ENCODE data around the gene HARBI1. TPM values are rescaled to one million over a fixed set of nuclear protein-coding genes. Genes with fewer than 3 reads are reported as not detected.

The HARBI1 gene
- total RNA-seq, 1 donor from 2014 or later: 1.5 TPM

DNA sequence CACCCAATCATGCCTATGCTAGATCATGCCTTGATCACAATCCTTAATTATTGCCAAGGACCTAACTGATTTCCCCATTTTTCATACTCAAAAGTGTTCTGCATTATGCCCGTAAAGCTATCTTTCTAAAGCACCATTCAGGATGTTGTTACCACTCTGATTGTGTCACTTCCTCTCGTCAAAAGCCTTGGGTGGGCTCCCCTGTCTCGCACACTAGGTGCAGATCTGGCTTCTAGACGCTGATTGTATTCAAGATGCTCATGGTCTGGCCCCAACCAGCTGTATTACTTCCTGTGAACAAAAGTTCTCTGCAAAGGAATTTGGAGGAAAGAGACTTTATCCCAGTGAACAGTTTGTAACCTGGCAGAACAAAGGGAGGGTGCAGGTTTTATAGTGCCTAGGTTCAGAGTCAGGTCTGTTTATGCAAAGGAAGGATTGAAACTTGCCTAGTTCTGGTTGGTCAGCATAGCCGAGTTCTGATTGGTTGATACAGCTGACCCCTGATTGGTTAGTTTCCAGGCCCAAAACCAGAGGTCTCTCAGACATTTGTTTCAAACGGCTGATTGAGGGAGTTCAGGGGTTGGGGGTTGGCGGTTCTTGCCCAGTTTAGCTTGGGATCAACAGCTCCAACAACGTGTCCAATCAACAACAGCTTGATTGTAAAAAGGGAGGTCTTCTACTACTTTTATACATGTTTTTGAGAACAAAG is 25.8 kb upstream of the HARBI1 start:
- Histone ChIP-seq H3K27ac (no peak overlapping the region), H3K36me3 (peaks cover 0 to 32% of the 10 kb centered on the region in 2 donors), H3K4me3 (no peak overlapping the region), H3K9me3 (no peaks in the 10 kb centered on the region), H3K27me3 (no peaks in the 10 kb centered on the region), H3K4me1 (peaks cover 4% of the 10 kb centered on the region)
- TF ChIP-seq, protein P1, sequence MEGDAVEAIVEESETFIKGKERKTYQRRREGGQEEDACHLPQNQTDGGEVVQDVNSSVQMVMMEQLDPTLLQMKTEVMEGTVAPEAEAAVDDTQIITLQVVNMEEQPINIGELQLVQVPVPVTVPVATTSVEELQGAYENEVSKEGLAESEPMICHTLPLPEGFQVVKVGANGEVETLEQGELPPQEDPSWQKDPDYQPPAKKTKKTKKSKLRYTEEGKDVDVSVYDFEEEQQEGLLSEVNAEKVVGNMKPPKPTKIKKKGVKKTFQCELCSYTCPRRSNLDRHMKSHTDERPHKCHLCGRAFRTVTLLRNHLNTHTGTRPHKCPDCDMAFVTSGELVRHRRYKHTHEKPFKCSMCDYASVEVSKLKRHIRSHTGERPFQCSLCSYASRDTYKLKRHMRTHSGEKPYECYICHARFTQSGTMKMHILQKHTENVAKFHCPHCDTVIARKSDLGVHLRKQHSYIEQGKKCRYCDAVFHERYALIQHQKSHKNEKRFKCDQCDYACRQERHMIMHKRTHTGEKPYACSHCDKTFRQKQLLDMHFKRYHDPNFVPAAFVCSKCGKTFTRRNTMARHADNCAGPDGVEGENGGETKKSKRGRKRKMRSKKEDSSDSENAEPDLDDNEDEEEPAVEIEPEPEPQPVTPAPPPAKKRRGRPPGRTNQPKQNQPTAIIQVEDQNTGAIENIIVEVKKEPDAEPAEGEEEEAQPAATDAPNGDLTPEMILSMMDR (IDR thresholded peaks at IDR 0.05): no peak
- TF ChIP-seq POLR2AphosphoS5 (IDR thresholded peaks at IDR 0.05; ENCODE audit: insufficient read depth in 1 of 2, low read depth in 1 of 2) (no peak), POLR2A (IDR thresholded peaks at IDR 0.05) (no peak)
- intact Hi-C loops (cut with DNase I): no loop called here
- DNase-seq (ENCODE audit: extremely low spot score in 2 of 2): no peak

DNA sequence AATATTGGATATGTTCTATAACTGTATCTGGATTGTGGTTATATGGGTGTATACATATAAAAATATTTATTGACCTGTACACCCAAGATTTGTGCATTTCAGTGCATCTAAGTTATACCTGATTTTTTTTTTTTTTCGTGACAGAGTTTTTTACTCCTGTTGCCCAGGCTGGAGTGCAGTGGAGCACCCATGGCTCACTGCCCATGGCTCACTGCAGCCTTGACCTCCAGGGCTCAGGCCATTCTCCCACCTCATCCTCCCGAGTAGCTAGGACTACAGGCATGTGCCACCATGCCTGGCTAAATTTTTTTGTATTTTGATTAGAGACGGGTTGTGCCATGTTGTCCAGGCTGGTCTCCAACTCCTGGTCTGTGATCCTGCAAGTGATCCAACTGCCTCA is 24.6 kb upstream of the HARBI1 start:
- Histone ChIP-seq H3K27me3 (no peaks in the 10 kb centered on the region), H3K9me3 (no peaks in the 10 kb centered on the region), H3K4me3 (no peak overlapping the region), H3K36me3 (peaks cover 0 to 20% of the 10 kb centered on the region in 2 donors), H3K4me1 (no peaks in the 10 kb centered on the region), H3K27ac (no peak overlapping the region)
- no peak for DNase-seq (ENCODE audit: extremely low spot score in 2 of 2)
- intact Hi-C loops (cut with DNase I): no loop called here
- TF ChIP-seq POLR2AphosphoS5 (IDR thresholded peaks at IDR 0.05; ENCODE audit: insufficient read depth in 1 of 2, low read depth in 1 of 2) (no peak), POLR2A (IDR thresholded peaks at IDR 0.05) (no peak)
- TF ChIP-seq, protein P1 (IDR thresholded peaks at IDR 0.05): no peak

DNA sequence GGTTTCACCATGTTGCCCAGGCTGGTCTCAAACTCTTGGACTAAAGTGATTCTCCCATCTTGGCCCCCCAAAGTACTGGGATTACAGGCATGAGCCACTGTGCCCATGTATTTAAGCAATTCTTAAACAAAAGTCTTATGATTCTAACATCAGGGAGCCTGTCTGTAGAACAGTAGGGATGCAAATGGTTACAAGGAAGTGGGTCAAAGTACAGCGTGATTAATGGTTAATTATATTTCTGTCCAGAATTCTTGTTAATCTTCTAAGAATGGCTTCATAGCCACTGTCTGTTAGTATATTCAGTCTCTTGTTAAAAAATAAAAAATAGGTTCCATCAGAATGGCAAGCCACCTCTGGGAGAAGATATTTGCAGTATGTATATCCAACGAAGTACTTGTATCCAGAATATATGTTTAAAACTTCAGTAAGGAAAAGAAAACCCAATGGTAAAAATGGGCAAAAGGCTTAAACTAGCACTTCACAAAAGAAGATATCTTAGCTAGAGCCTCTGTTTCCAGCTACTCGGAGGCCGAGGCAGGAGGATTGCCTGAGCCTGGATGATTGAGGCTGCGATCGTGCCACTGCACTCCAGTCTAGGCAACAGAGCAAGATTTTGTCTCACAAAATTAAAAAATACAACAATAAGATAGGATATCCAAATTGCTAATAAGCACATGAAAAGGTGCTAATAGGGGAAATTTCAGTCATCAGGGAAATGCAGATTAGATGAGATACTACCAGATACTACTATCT is 23.2 kb upstream of the HARBI1 start:
- no peaks in the 10 kb centered on the region for H3K4me1 ChIP-seq
- H3K9me3 ChIP-seq: no peaks in the 10 kb centered on the region
- TF ChIP-seq, protein P1 (IDR thresholded peaks at IDR 0.05): no peak
- TF ChIP-seq POLR2AphosphoS5 (IDR thresholded peaks at IDR 0.05; ENCODE audit: insufficient read depth in 1 of 2, low read depth in 1 of 2) (no peak), POLR2A (IDR thresholded peaks at IDR 0.05) (no peak)
- peaks cover 0 to 11% of the 10 kb centered on the region in 2 donors for H3K36me3 ChIP-seq
- no peaks in the 10 kb centered on the region for H3K27me3 ChIP-seq
- intact Hi-C loops (cut with DNase I): no loop called here
- no peak overlapping the region for H3K4me3 ChIP-seq
- H3K27ac ChIP-seq: no peak overlapping the region
- no peak for DNase-seq (ENCODE audit: extremely low spot score in 2 of 2)

DNA sequence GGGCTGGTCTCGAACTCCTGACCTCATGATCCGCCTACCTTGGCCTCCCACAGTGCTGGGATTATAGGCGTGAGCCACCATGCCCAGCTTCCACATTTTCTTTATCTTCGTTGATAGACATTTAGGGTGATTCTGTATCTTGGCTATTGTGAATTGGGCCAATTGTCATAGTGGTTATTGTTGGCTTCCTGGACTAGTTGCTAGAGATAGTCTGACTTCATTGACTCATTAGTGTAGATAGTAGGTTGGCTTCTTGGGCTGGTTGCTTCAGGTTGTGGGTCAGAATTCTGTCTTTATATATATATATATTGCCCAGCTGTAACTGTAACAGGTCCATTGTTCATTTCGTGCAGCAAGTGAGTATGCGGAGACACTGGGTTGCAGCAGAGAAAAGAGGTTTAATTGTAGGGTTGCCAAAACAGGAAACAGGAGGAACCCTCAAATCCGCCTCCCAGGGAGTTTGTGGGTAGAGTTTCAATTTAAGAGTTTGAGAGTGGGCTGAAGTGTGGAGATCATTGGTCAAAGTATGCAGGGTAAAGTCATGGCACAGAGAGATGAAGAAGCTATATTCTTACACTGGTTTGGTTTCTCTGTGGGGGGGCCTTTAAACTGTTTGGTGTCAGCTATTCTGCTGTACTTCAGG is 22.3 kb upstream of the HARBI1 start:
- Histone ChIP-seq H3K9me3 (no peaks in the 10 kb centered on the region), H3K36me3 (peaks cover 0 to 5% of the 10 kb centered on the region in 2 donors), H3K27ac (no peak overlapping the region), H3K4me1 (no peaks in the 10 kb centered on the region), H3K4me3 (no peak overlapping the region), H3K27me3 (no peaks in the 10 kb centered on the region)
- TF ChIP-seq, protein P1 (IDR thresholded peaks at IDR 0.05): no peak
- no peak for TF ChIP-seq POLR2AphosphoS5 (IDR thresholded peaks at IDR 0.05; ENCODE audit: insufficient read depth in 1 of 2, low read depth in 1 of 2)
- TF ChIP-seq POLR2A (IDR thresholded peaks at IDR 0.05): no peak
- intact Hi-C loops (cut with DNase I): no loop called here
- DNase-seq (ENCODE audit: extremely low spot score in 2 of 2): no peak

All from vagina (tissue), 2 donors.